Measurements from ENCODE around the gene CCDC92. TPM values are rescaled to one million over a fixed set of nuclear protein-coding genes. Genes with fewer than 3 reads are reported as not detected.

Gene CCDC92
- total and polyA plus RNA-seq, 10 of the 15 experiments (the other 5 are each of a cell fraction or from before 2014, with no cell fraction given) = 0.53 to 11.8 (median 4.2) TPM

- H2AFZ ChIP-seq (ENCODE audit: control insufficient read depth, low read depth, low read length) = no peak overlapping the region
- H3K9me3 ChIP-seq (replicated peaks; ENCODE audit: control insufficient read depth, insufficient read depth, low read length) = no peaks in the 10 kb centered on the region
- no peaks in the 10 kb centered on the region for H3K27me3 ChIP-seq (replicated peaks in 1 of 2; ENCODE audit: control insufficient read depth in 2 of 2, insufficient read depth in 2 of 2, low read length in 1 of 2)
- no peak for DNase-seq (ENCODE audit: low read depth, low spot score)
- H3K36me3 ChIP-seq (ENCODE audit: control insufficient read depth in 2 of 2, insufficient read depth in 2 of 2, low read length in 1 of 2) = peaks cover 0 to 11% of the 10 kb centered on the region in 2 experiments; a peak in 3 of 4 replicates
- TF ChIP-seq NR2F1 (conservative IDR thresholded peaks at IDR 0.05) (no peak), NFYB (IDR thresholded peaks at IDR 0.05; ENCODE audit: insufficient read depth, low read depth, low read length) (no peak), ZBTB11 (CRISPR knock-in tag; IDR thresholded peaks at IDR 0.05) (no peak), USF2 (IDR thresholded peaks at IDR 0.05; ENCODE audit: borderline replicate concordance, low read depth, low read length) (no peak), ATF2 (IDR thresholded peaks at IDR 0.05; ENCODE audit: low read length) (no peak), RELA (IDR thresholded peaks at IDR 0.05; ENCODE audit: borderline replicate concordance, partially characterized antibody) (no peak), BMI1 (IDR thresholded peaks at IDR 0.05; ENCODE audit: borderline replicate concordance) (no peak), ZBTB40 (IDR thresholded peaks at IDR 0.05; ENCODE audit: borderline replicate concordance) (no peak)
- no peak overlapping the region for H3K27ac ChIP-seq (ENCODE audit: control insufficient read depth, insufficient read depth)
- intact Hi-C loops (cut with micrococcal nuclease; ENCODE audit: unreplicated experiment) = no loop called here
- no peaks in the 10 kb centered on the region for H3K79me2 ChIP-seq (ENCODE audit: control insufficient read depth, insufficient read depth, low read length)
- no peaks in the 10 kb centered on the region for H3K4me1 ChIP-seq (ENCODE audit: control insufficient read depth, insufficient read depth, low read length)
- ChIA-PET CTCF (no interaction called here), RAD21 (ENCODE audit: unreplicated experiment) (no interaction called here), SMC1A (ENCODE audit: uncharacterized antibody, unreplicated experiment) (no interaction called here), POLR2A (interaction anchor here (0.6 kb wide), 1 partner anchor 64 kb away, joined by 3 read pairs; no protein-coding TSS in a partner anchor)
- H3K9ac ChIP-seq (ENCODE audit: control insufficient read depth, insufficient read depth, low read length) = no peak overlapping the region
- WGBS (ENCODE audit: insufficient coverage, insufficient replicate concordance, low lambda C conversion rate, missing lambda C conversion rate) = 100% methylated on average over 2 of the region's 2 CpGs
- in situ Hi-C loops (cut with MboI) = no loop called here
- BruUV-seq (replicated peaks) = no TSS peak
- no peak overlapping the region for H3K4me3 ChIP-seq
- ATAC-seq = no peak
- no peaks in the 10 kb centered on the region for H4K20me1 ChIP-seq (ENCODE audit: control insufficient read depth, insufficient read depth)
- H3K4me2 ChIP-seq (ENCODE audit: control insufficient read depth, insufficient read depth) = no peak overlapping the region
- FAIRE-seq = no peak
Observed at GRCh38 chr12:124017064-124017463, 44.4 kb upstream of the CCDC92 start.

Data from GM12878 (cell line).